Trophoblast cell (in vitro differentiated cells and primary cell): ENCODE measurements around the gene PDE4DIP.
"Not testable (repeated sequence)": the region's sequence is repeated elsewhere in the genome, so short reads cannot be mapped to it uniquely, and the experiment has no call there.

ENCODE experiments used
- DNase-seq, 2 donors: peaks; one replicate each; pipeline ENCODE4 v3.0.0-alpha.2; 2016
- H2AFZ ChIP-seq: 2 replicates; pipeline ENCODE4 v1.6.1; 2013; ENCODE audit warnings: low read length, moderate library complexity, mild to moderate bottlenecking; ENCODE audit not compliant: insufficient read depth, poor library complexity
- H2AK5ac ChIP-seq: 2 replicates; pipeline ENCODE4 v1.6.1; 2013; ENCODE audit warnings: mild to moderate bottlenecking, low read length
- H2BK120ac ChIP-seq: 2 replicates; pipeline ENCODE4 v1.6.1; 2013; ENCODE audit warnings: low read length, mild to moderate bottlenecking, moderate library complexity; ENCODE audit not compliant: insufficient read depth, poor library complexity
- H2BK12ac ChIP-seq: 2 replicates; pipeline ENCODE4 v1.6.1; 2013; ENCODE audit warnings: mild to moderate bottlenecking, low read length, moderate library complexity
- H2BK5ac ChIP-seq: 2 replicates; pipeline ENCODE4 v1.6.1; 2013; ENCODE audit warnings: low read length, low read depth, moderate library complexity, mild to moderate bottlenecking; ENCODE audit not compliant: poor library complexity
- H3K14ac ChIP-seq: 2 replicates; pipeline ENCODE4 v1.6.1; 2013; ENCODE audit warnings: mild to moderate bottlenecking, low read length
- H3K18ac ChIP-seq: 2 replicates; pipeline ENCODE4 v1.6.1; 2013; ENCODE audit warnings: mild to moderate bottlenecking, low read length
- H3K23ac ChIP-seq: 2 replicates; pipeline ENCODE4 v1.6.1; 2013; ENCODE audit warnings: low read length
- H3K27ac ChIP-seq: 2 replicates; pipeline ENCODE4 v1.5.1; 2013; ENCODE audit warnings: low read depth, mild to moderate bottlenecking, inconsistent platforms, low read length, moderate library complexity
- H3K27me3 ChIP-seq: 2 replicates; pipeline ENCODE4 v1.6.1; 2013; ENCODE audit warnings: inconsistent platforms, mild to moderate bottlenecking, low read length, moderate library complexity; ENCODE audit not compliant: insufficient read depth
- H3K36me3 ChIP-seq, 2 experiments: 1 replicate in 1 of 2; 2 replicates in 1 of 2; pipeline ENCODE4 v1.6.1; 2013; ENCODE audit warnings: low read length in 2 of 2, mild to moderate bottlenecking in 2 of 2, moderate library complexity in 1 of 2; ENCODE audit not compliant: insufficient read depth in 2 of 2, control insufficient read depth in 1 of 2
- H3K4ac ChIP-seq: 2 replicates; pipeline ENCODE4 v1.6.1; 2013; ENCODE audit warnings: low read depth, mild to moderate bottlenecking, low read length, moderate library complexity
- H3K4me1 ChIP-seq, 2 experiments: 1 replicate in 1 of 2; 2 replicates in 1 of 2; pipeline ENCODE4 v1.6.1; 2013; ENCODE audit warnings: low read length in 2 of 2, mild to moderate bottlenecking in 2 of 2, moderate library complexity in 1 of 2; ENCODE audit not compliant: insufficient read depth in 2 of 2, control insufficient read depth in 1 of 2
- H3K4me2 ChIP-seq: 2 replicates; pipeline ENCODE4 v1.6.1; 2013; ENCODE audit warnings: inconsistent platforms, mild to moderate bottlenecking, low read length, moderate library complexity
- H3K4me3 ChIP-seq: 2 replicates; pipeline ENCODE4 v1.5.1; 2013; ENCODE audit warnings: mild to moderate bottlenecking, low read depth, low read length, inconsistent platforms
- H3K79me1 ChIP-seq: one replicate; pipeline ENCODE4 v1.6.1; 2013; ENCODE audit warnings: low read length
- H3K79me2 ChIP-seq: 2 replicates; pipeline ENCODE4 v1.6.1; 2013; ENCODE audit warnings: low read length, mild to moderate bottlenecking; ENCODE audit not compliant: control insufficient read depth, insufficient read depth, poor library complexity
- H3K9ac ChIP-seq: 2 replicates; pipeline ENCODE4 v1.6.1; 2013; ENCODE audit warnings: mild to moderate bottlenecking, low read length
- H3K9me3 ChIP-seq: 2 replicates; pipeline ENCODE4 v1.6.1; 2013; ENCODE audit warnings: low read depth, mild to moderate bottlenecking, control low read depth, inconsistent platforms, low read length; ENCODE audit not compliant: insufficient read depth
- H4K12ac ChIP-seq: 2 replicates; pipeline ENCODE4 v1.6.1; 2013; ENCODE audit warnings: low read depth, mild to moderate bottlenecking, low read length, moderate library complexity
- H4K8ac ChIP-seq: 2 replicates; pipeline ENCODE4 v1.6.1; 2013; ENCODE audit warnings: low read depth, mild to moderate bottlenecking, low read length, moderate library complexity
- H4K91ac ChIP-seq: one replicate; pipeline ENCODE4 v1.6.1; 2013; ENCODE audit warnings: low read depth, mild to moderate bottlenecking, low read length, moderate library complexity
- WGBS: extraction: QIAGEN DNeasy Blood & Tissue Kit; methylation state at CpG from one replicate; pipeline ENCODE4 v1.1.7; 2013; ENCODE audit warnings: missing lambda C conversion rate; ENCODE audit not compliant: insufficient read length, insufficient coverage; ENCODE audit errors: extremely low coverage; 5-methylcytosine and 5-hydroxymethylcytosine counted together

The PDE4DIP gene

DNA sequence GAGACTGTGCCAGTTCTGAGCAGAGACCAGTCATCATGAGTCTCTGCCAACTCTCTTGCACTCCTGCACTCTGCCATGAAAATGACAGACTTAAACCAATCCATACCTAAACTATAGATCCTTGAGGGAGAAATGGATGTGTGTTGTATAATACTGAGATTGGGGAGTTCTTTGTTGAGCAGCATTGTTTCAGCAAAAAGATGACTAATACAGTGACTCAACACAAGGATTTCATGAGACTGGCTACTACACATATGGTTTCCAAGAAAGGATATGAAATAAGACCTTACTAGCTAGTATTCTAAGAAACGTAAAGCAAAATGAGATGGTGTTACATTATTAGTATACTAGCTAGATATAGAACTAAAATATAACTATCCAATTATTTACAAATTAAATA is 3.0 kb upstream of the PDE4DIP start:
- H3K18ac ChIP-seq, H3K4me1 ChIP-seq, H3K27ac ChIP-seq, H3K27me3 ChIP-seq, H3K9me3 ChIP-seq, H2AFZ ChIP-seq, H2AK5ac ChIP-seq, H4K12ac ChIP-seq, H3K36me3 ChIP-seq, H3K9ac ChIP-seq, H3K14ac ChIP-seq, DNase-seq, H2BK12ac ChIP-seq, H2BK120ac ChIP-seq, H3K79me2 ChIP-seq, H4K91ac ChIP-seq, H4K8ac ChIP-seq, H3K79me1 ChIP-seq, H3K4me2 ChIP-seq, H3K4me3 ChIP-seq, H3K23ac ChIP-seq, H2BK5ac ChIP-seq, H3K4ac ChIP-seq: not testable (repeated sequence)
- no CpG with 5 or more reads among the region's 1 CpG for WGBS

DNA sequence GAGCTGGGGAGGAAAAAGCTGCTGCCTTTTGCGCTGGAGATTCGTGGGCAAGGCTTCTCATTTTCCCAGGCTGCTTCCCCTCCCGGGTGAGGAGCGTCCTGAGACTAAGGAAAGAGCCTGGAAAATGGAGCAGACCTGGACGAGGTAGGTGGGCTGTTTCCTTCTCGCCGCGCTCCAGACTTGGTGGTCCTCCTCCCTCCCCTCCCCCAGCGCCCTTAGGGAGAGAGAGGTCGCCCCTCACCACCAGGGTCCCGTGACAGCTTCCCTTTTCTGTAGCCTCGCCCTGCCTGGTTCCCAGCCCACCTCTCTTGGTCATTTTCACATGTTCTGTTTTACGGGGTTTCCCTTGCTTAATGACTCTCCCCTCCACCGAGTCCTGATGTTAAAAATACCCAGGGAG is 423 bp downstream of the PDE4DIP start:
- H2BK120ac ChIP-seq, H2BK12ac ChIP-seq, H3K9me3 ChIP-seq, H4K8ac ChIP-seq, H2BK5ac ChIP-seq, H3K27ac ChIP-seq, H4K12ac ChIP-seq, H3K79me2 ChIP-seq, H2AK5ac ChIP-seq, H3K14ac ChIP-seq, H3K4me3 ChIP-seq, H4K91ac ChIP-seq, DNase-seq, H3K27me3 ChIP-seq, H3K4me2 ChIP-seq, H3K4me1 ChIP-seq, H3K36me3 ChIP-seq, H3K18ac ChIP-seq, H3K4ac ChIP-seq, H3K23ac ChIP-seq, H3K9ac ChIP-seq, H3K79me1 ChIP-seq, H2AFZ ChIP-seq: not testable (repeated sequence)
- no CpG with 5 or more reads among the region's 14 CpGs for WGBS

DNA sequence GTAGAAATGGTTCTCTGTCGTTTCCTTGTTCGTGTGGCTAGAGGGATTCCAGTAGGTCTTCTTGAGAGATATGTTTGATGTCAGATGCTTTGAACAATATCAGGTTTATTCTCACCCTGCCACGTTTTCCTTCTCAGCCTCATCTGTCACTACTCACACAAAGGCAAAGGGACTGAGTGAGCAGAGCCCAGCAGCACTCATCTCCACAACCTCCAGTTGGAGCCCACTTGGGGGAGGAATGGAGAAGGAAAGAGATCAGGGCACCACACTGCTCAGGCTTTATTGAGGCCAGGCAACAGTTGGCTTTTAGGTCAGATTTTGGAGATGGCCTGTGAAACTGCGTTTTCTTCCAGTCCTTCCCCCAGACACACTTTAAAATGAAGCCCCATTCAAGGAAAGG is 840 bp downstream of the PDE4DIP start:
- not testable (repeated sequence) for H3K23ac ChIP-seq, H2BK12ac ChIP-seq, DNase-seq, H2AFZ ChIP-seq, H2BK120ac ChIP-seq, H4K8ac ChIP-seq, H3K4me2 ChIP-seq, H3K27me3 ChIP-seq, H4K12ac ChIP-seq, H3K79me1 ChIP-seq, H3K14ac ChIP-seq, H3K4me1 ChIP-seq, H3K27ac ChIP-seq, H3K4me3 ChIP-seq, H2BK5ac ChIP-seq, H3K79me2 ChIP-seq, H3K18ac ChIP-seq, H4K91ac ChIP-seq, H2AK5ac ChIP-seq, H3K9ac ChIP-seq, H3K9me3 ChIP-seq, H3K36me3 ChIP-seq, H3K4ac ChIP-seq
- no CpG with 5 or more reads among the region's 4 CpGs for WGBS

DNA sequence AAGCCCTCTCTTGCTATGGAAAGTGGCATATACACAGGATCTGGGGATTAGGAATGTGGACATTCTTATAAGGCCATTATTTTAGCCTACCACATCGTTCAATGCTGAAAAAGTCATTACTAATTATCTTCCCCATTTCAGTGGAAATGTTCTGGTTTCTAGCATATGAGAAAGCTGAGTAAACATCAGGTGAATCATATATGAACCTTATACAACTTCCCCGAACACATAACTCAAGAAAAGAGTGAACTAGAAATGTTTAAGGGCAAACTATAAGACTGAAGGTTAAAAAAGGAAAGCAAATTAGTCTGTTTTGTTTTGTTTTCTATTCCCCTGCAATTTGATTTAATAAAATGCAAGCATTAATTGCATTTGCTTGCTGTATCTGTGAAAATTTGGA is 6.1 kb downstream of the PDE4DIP start:
- no CpG with 5 or more reads among the region's 2 CpGs for WGBS
- H3K4me3 ChIP-seq, H4K91ac ChIP-seq, H3K27me3 ChIP-seq, H3K79me2 ChIP-seq, H3K36me3 ChIP-seq, H3K23ac ChIP-seq, H4K12ac ChIP-seq, H2BK12ac ChIP-seq, H3K4ac ChIP-seq, H4K8ac ChIP-seq, H2AK5ac ChIP-seq, H3K9ac ChIP-seq, H3K18ac ChIP-seq, H3K4me2 ChIP-seq, H3K79me1 ChIP-seq, H3K14ac ChIP-seq, H2BK120ac ChIP-seq, H3K9me3 ChIP-seq, H3K4me1 ChIP-seq, H2AFZ ChIP-seq, DNase-seq, H2BK5ac ChIP-seq, H3K27ac ChIP-seq: not testable (repeated sequence)

DNA sequence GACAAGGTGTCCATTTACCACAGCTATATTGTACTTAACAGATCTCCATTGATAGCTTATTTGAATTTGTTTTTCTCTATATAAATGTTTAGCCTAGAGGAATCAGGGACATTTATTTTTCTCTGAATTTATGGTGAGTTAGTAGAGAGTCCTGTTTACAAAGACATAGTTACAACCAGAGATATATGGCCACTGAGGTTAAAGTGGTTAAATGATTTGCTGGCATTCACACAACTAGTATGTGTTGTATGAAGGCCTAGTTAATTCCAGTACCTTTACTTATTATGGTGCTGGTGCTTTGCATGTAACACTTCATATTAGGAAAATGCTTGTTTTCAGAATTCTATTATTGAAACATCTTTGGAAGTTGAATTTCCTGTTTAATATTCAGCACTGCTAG is 6.6 kb downstream of the PDE4DIP start:
- H3K18ac ChIP-seq, H2BK120ac ChIP-seq, H3K79me1 ChIP-seq, H4K91ac ChIP-seq, H2AFZ ChIP-seq, H3K36me3 ChIP-seq, H3K27ac ChIP-seq, H3K4ac ChIP-seq, H3K27me3 ChIP-seq, DNase-seq, H4K8ac ChIP-seq, H3K23ac ChIP-seq, H3K9me3 ChIP-seq, H3K4me1 ChIP-seq, H3K79me2 ChIP-seq, H2BK5ac ChIP-seq, H2BK12ac ChIP-seq, H2AK5ac ChIP-seq, H3K4me3 ChIP-seq, H4K12ac ChIP-seq, H3K9ac ChIP-seq, H3K14ac ChIP-seq, H3K4me2 ChIP-seq: not testable (repeated sequence)
